HG03521 (cell line): Measurements from ENCODE around the gene PLCXD3.

Source experiments
- ATAC-seq: cut with Tn5 transposase; IDR thresholded peaks from one replicate; pipeline ENCODE4 v1.9.1; 2021; ENCODE audit warnings: mild to moderate bottlenecking, moderate library complexity; ENCODE audit not compliant: unreplicated experiment

The PLCXD3 gene

DNA sequence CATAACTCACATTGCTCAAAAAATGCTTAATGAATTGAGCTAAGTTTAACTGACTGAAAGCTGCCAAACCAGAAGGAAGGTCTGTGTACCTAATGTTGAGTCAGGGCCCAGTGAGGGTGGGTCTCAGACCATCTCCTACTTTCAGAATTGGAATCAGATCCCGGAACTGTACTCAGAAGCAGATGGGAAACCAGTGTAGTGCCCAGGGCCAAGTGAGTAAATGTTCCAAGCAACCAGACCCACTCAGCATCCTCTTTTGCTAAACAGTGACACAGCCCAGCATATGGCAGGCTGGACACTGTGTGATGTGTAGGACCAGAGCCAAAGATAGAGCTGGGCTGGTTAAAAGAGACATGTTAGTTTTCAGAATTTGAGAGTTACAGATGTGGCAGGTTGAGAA, 94.1 kb downstream of the PLCXD3 start:
- ATAC-seq: no peak

DNA sequence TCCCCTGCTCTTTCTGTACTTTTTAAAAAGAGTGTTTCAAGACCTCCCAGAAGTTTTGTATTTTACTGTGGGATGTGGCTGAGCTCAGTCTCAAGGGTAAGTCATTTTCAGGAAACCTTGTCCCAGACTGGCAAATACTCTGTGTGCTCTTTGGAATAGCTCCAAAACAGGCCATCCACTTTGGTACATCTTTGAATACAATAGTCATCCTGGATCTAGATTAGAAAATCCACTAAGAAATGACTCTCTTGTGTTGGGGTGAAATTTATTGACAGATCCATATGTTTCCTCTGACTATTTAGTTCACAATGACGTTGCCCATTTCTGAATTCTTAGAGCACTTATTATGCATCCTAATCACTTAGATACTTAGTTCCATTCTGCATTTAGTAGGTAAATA, 95.2 kb downstream of the PLCXD3 start:
- ATAC-seq: no peak

DNA sequence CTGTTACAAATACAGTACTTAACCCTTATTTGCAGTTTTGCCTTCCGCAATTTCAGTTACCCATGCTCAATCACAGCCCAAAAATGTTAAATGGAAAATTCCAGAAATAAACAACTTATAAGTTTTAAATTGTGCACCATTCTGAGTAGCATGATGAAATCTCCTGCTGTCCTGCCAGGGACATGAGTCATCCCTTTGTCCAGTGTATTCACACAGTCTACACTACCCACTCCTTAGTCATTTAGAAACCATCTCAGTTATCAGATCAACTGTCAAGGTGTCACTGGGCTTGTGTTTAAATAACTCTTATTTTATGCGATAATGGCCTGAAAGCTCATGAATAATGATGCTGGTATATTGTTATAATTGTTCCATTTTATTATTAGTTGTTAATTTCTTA, 95.8 kb downstream of the PLCXD3 start:
- no peak for ATAC-seq

DNA sequence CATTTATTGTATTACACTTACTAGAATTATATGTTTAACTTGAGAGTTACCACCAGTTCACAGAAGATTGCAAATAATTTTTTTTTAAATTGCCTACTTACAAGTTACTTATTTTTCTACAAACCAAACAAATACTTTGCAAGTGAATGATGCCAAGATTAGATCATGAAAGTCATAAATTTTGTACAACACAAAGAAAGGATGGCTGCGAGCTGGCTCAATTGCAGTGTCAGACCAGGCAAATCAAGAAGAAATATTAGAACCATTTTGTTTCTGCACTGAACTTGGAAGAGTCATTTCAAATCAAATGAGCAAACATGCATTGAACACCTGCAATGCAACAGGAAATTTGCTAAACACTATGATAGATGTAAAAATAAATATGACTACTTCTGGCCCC, 97.3 kb downstream of the PLCXD3 start:
- no peak for ATAC-seq

DNA sequence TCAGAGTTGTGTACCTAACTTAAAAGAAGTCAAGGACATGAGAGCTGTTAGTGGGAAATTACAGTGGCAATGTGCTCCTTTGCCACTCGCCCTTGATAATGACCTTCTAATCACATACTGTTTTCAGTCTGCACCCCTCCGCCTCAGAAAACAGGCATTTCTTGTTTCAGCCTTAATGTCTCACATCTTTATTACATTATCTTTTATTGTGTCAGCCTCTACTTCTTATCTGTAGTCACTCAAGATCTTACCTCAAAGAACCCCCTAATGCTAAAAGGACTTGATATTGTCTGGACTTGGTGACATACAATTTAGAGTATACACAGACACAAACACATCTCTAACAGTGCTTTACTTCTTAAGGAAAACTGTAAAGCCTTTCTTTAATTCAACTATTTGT, 97.9 kb downstream of the PLCXD3 start:
- ATAC-seq: no peak

DNA sequence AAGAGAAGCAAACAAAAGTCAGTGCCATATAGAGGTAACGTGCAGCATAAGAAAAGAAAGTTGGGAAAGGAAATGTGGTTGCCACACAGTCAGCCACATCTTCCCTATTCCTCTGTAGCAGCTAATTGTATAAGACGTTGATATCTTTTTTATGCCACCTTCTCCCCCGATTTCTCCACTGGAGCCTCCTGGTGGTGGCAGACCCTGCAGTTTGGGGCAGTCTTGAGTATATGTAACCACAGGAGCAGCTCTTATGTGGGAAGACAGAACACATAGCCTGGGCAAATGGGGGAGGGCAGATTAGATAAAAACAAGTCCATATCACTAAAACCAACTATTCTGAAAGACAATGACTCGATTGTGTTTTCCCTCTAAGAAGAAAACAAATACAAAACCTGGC, 99.7 kb downstream of the PLCXD3 start:
- ATAC-seq: no peak

DNA sequence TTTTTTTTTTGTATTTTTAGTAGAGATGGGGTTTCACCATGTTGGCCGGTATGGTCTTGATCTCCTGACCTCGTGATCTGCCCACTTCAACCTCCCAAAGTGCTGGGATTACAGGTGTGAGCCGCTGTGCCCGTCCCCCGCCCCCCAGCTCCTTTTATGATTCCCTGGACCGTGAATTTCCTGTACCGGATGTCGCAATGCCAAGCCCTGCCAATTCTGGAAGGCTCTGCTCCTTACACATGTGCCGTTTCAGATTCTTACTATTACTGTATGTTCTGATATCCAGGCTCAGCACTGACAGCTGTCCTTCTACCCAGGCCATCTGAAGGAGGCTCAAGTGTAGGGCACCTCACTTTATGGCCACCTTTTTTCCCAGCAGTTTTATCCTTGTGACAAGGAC, 100.1 kb downstream of the PLCXD3 start:
- ATAC-seq: no peak

DNA sequence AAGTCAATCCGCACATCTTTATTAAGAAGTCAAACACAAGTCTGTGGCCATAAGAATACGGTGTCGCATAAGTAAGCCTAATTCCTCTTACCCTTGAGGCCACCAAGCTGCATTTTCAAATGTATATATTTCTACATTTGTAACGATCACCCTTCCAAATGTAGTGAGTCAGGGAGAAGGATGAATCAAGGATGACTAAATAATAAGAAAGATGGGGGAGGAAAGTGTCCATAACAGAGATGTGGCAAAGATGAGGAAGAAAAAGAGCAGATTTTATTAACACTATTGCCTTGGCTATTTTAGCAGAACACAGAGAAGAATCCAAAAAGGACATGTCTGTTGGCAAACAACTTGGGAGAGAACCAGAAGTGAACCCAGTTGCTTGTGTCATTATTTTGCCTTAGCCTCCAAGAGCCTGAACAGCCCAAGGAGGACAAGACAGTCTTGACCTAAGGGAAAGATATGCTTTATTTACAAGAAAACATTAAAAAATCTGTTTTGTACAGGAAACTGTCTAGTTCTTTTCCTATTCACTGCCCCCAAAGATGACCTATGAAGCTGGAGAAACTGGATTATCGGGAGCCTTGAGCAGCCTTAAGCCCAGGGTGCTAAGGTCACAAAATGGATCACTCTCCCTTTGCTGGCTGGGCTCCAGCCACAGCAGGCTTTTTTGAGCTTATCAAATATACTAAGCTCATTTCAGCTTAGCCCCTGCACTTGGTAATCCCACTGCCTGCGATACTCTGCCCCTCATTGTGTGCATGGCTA, 101.5 kb downstream of the PLCXD3 start:
- ATAC-seq: no peak

DNA sequence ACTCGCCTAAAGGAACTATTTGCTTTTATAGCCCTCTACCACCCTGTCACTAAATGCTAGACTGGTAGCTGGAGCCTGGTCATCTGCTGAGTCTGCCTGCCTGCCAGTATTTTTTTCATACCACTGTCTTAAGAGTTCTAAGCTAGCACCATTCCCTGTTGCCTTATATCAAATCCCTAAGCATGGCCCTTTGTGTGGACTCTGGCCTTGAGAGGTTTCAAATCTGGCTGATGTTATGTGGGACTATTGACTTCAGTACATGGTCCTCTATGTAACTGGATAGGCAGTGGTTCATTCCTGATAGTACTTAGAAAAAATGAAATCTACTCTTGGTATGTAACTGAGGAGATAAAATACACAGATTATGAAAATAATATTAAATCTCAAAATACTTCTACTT, 103.5 kb downstream of the PLCXD3 start:
- no peak for ATAC-seq

DNA sequence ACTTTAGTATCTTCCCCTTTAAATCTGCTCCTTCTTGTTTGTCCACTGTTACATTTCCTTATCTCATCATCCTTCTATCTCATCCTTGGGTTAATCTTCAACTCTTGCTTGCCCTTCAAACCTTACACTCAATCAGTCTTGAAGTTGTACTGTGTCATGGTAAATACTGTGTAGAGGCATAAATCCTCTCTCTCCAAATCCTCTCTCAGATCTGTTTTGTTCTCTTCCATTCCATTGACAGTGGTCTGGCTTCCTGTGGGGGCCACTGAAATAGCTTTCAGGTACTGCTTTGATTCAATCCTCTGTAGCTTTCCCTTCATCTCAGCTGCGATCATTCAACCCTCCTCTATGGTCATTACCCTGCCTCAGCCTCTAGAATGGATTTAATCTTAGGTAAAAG, 104.0 kb downstream of the PLCXD3 start:
- ATAC-seq: no peak

DNA sequence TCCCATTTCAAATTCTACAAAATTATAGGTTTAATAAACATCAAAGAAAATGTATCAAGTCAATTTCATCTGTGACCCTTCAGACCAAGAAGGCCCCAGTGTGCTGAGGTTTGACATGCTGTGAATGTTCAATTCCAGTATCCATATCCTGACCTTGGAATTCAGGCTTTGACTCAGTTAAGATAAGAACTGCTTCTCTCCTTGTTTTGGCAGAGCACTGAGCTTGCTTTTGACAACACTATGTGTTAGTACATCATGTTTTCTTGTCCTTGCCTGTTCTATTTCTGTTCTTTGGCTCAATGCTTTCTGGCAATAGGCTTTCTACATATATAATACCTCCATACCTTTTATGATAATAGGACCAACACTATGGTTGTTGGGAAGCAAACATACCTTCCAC, 105.6 kb downstream of the PLCXD3 start:
- no peak for ATAC-seq

DNA sequence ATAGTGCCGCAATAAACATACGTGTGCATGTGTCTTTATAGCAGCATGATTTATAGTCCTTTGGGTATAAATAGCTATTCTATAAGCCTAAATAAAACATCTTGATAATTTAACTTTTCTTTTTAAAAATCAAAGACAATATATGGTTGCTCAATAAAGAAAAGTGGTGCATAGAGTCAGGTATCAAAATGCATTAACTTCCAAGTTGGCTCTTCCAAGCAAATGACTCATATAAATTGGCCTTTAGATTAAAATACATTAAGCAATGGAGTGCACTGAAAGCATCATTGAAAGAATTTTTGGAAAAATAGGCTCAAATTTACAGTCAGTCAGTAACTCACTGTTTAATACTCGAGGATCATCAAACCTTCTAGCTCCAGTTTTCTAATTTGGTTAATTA, 106.6 kb downstream of the PLCXD3 start:
- no peak for ATAC-seq

DNA sequence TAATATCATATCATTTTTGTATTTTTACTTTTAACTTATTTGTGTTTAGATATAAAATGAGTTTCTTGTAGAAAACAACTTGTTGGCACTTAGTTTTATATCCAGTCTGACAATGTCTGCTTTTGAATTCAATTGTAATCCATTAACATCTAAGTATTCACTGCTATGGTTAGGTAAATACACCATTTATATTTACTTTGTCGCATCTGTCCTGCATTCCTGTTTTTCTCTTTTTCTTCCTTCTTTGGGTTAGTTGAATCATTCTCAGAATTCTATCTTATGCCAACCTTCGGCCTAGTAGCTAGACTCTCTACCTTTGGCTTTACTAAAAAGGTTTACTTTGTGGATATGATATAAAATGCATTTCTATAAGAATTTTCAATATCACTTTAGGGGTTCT, 107.6 kb downstream of the PLCXD3 start:
- ATAC-seq: no peak

DNA sequence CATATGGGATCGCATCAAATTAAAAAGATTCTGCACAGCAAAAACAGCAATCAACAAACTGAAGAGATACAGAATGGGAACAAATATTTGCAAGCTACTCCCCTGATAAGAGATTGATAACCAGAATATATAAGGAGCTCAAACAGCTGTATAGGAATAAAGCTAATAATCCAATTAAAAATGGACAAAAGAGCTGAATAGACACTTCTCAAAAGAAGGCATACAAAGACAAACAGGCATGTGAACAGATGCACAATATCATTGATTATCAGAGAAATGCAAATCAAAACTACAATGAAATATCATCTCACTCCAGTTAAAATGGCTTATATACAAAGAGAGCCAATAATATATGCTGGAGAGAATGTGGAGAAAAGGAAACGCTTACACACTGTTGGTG, 110.6 kb downstream of the PLCXD3 start:
- no peak for ATAC-seq

DNA sequence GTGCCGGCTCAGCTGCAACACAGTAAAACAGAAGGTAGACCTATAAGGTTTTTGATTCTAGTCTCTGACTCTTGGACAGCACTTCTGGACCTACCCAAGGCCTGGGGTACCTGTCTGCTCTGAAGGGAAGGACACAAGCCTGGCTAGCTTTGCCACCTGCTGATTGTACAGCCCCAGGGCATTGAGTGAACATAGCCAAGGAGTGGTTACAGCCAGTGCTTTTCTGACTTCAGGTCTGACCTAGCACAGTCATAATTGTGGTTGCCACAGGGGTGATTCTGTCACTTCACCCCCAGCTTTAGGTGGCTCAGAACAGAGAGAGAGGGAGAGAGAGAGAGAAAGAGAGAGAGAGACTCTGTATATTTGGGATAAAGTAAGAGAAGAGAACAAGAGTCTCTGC, 118.4 kb downstream of the PLCXD3 start:
- ATAC-seq: no peak

DNA sequence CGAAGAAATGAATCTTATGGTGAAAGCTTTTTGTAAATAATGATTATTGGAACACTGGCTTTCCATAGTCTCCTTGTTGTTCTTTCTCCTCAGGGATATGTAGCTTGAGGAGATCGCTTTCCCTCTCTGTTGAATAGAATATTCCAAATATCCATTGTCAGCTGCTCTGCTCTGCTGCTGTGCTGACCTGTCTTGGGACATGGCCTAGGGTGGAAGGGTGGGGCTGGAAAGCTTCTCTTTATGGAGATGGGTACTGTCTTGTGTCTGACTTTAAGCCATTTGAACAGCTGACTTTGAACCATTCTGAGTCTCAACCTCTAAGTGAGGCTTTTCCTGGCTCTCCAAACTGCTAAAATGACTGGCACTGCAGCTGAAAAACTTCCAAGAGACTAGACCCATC, 135.8 kb downstream of the PLCXD3 start:
- no peak for ATAC-seq

DNA sequence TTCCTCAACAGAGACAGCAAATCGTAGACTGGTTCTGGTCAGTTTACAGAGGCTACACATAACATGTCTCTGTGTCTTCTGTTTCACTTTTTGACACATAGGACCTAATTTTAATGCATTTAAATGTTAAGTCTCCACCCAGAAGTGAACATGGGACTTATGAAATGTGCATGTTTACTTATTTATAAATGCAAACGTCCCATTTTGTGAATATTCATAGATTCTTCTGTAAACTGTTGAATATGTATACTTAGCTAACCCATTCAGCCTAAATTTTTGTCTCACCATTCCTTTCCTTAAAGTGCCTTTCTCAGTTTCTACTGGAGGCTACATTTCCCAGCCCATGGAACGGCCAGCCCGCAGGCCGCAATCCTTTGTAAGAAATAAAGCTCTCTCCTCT, 137.2 kb downstream of the PLCXD3 start:
- no peak for ATAC-seq

DNA sequence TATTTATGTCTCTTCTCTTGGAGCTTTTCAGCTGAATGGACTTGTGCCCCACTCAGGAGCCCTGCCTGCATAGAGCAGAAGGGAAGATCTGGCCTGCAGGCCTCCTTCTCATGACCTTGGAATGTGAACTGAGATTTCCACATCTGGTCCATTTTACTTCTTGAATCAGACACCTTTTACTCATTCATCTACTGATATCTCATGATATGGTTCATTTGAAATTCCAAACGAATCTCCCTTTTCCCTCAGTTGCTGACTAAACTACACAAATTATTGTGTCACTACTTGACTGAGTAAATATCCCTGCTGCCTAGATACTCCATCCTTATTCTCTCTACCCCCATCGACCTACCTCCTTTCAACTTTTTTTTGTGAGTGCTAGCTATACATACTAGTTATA, 138.7 kb downstream of the PLCXD3 start:
- ATAC-seq: no peak

DNA sequence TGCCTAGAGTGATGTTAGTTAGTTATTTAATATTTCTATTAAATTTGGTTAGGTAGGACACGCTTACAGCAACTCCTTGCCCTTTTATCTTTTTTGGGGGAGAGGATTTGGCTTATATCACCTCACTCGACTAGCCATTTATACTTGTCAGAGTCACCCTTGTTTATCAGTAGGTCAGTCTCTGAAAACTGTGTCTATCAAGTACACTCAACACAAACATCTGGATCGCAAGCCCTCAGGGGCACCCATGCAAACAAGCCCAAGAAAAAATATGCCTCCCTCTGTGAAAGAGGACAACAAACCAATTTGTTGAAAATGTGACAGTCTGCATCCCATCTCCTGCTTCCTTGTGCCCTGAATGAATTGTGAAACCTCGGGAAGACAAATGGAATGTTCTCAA, 139.9 kb downstream of the PLCXD3 start:
- no peak for ATAC-seq

DNA sequence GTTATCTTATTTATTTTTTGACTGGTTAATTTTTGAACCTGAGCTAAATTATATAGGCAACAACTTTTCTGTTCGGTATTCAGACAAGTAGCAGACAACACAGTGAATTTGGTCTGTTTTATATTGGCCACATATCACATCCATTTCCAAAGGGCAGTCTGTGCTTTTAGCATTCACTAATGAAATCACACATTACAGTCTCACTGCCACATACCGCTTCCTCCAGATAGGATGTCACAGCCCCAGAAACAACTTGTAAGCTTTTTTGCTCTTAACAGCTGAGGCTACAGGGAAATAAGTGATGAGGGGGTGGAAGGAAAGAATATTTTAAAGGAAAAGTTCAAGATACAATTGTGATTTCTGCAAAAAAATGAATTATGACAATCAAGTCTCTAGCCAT, 140.6 kb downstream of the PLCXD3 start:
- no peak for ATAC-seq

DNA sequence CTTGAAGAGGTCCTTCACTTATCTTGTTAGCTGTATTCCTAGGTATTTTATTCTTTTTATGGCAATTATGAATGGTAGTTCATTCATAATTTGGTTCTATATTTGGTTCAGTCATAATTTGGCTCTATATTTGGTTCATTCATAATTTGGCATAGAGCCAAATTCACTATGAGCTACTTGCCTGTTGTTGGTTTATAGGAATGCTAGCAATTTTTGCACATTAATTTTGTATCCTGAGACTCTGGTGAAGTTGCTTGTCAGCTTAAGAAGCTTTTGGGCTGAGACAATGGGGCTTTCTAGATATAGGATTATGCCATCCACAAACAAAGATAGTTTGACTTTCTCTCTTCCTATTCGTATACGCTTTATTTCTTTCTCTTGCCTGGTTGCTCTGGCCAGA, 142.2 kb downstream of the PLCXD3 start:
- ATAC-seq: no peak

DNA sequence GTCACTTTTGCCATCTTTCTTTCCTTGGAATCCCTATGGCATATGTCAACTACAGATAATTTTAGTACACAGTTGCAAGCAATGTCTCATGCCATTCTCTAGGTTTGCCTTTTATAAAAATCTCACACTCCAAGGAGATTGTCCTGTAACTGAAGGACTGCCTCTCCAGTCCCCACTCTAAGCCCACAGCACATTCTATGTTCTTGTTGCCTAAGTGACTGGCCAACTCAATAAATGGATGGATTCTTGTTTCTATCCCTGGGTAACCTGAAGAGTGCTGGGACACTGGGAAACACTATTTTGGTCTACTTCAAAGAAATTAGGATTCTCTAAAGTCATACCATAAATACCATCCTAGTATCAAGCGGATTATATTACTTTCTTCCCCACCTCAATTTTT, 145.0 kb downstream of the PLCXD3 start:
- no peak for ATAC-seq

DNA sequence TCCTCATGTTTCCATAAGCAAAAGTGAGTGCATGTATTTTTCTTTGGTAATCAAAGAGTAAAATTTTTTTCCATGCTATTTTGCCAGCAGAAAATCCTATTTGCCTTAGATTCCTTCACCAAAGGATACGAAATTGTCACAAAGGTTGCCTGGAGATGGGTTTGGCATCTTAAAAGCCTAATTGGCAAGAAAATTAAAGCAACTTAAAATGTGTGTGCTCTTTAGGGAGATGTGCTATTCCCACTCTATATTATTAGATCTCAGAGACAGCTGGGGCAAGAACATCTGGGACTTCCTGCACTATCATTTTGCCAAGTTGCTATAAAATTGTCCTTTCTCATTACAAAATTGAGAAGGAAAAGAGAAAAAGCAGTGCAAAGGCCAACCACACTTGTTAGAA, 146.1 kb downstream of the PLCXD3 start:
- ATAC-seq: no peak
